ENCODE results near the gene ONECUT1. TPM values are rescaled to one million over a fixed set of nuclear protein-coding genes. Genes with fewer than 3 reads are reported as not detected.
A peak's percentile ranks its signal among the peaks of the same experiment; 100 is the strongest.

Gene ONECUT1
- total and polyA plus RNA-seq, 11 donors: not detected

GRCh38 chr15:52787123-52787503 is 3.0 kb downstream of the ONECUT1 start:
- ATAC-seq (no peak), DNase-seq (no peak)
- Histone ChIP-seq H3K9me3 (no peaks in the 10 kb centered on the region), H3K27me3 (peaks cover 61 to 96% (median 90%) of the 10 kb centered on the region in 9 donors), H3K4me3 (no peak overlapping the region), H3K27ac (no peak overlapping the region), H3K4me1 (peaks cover 0 to 77% (median 31%) of the 10 kb centered on the region in 12 donors), H3K36me3 (no peaks in the 10 kb centered on the region)
- no peak for TF ChIP-seq POLR2A (IDR thresholded peaks at IDR 0.05)
- WGBS, 4 donors: 1 to 5% (median 2%) methylated on average over 23 to 24 of the region's 24 CpGs
- intact Hi-C loops (cut with DNase I): loop anchor here in 6 of 10 donors (5.0 to 10.0 kb wide), 5 partner anchors 70 to 930 kb away; no protein-coding TSS in a partner anchor

GRCh38 chr15:52786436-52787122 is 3.6 kb downstream of the ONECUT1 start:
- H3K4me1 ChIP-seq: peaks cover 0 to 77% (median 31%) of the 10 kb centered on the region in 12 donors
- TF ChIP-seq POLR2A (IDR thresholded peaks at IDR 0.05) (no peak), CTCF (IDR thresholded peaks at IDR 0.05) (no peak)
- ATAC-seq (no peak), DNase-seq (no peak)
- H3K36me3 ChIP-seq: no peaks in the 10 kb centered on the region
- intact Hi-C loops (cut with DNase I): loop anchor here in 6 of 10 donors (5.0 to 10.0 kb wide), 5 partner anchors 71 to 931 kb away; no protein-coding TSS in a partner anchor
- no peak overlapping the region for H3K4me3 ChIP-seq
- H3K27ac ChIP-seq: no peak overlapping the region
- no peaks in the 10 kb centered on the region for H3K9me3 ChIP-seq
- WGBS, 4 donors: 3 to 5% (median 4%) methylated on average over 25 to 28 of the region's 28 CpGs
- H3K27me3 ChIP-seq: peaks cover 67 to 97% (median 90%) of the 10 kb centered on the region in 9 donors

GRCh38 chr15:52785672-52786406 is 4.3 kb downstream of the ONECUT1 start:
- H3K27me3 ChIP-seq: peaks cover 70 to 98% (median 90%) of the 10 kb centered on the region in 9 donors
- TF ChIP-seq POLR2A (IDR thresholded peaks at IDR 0.05): no peak
- no peak for TF ChIP-seq CTCF (IDR thresholded peaks at IDR 0.05)
- H3K4me3 ChIP-seq: peak overlapping the region in 1 of 12 donors; percentile 7
- peaks cover 0 to 74% (median 29%) of the 10 kb centered on the region in 12 donors for H3K4me1 ChIP-seq
- H3K9me3 ChIP-seq: no peaks in the 10 kb centered on the region
- WGBS, 4 donors: 1 to 5% (median 3%) methylated on average over 24 to 27 of the region's 27 CpGs
- no peak for DNase-seq
- H3K27ac ChIP-seq: no peak overlapping the region
- intact Hi-C loops (cut with DNase I): loop anchor here in 6 of 10 donors (5.0 to 10.0 kb wide), 5 partner anchors 71 to 931 kb away; no protein-coding TSS in a partner anchor
- ATAC-seq: no peak
- no peaks in the 10 kb centered on the region for H3K36me3 ChIP-seq

- no peak for ATAC-seq
- H3K36me3 ChIP-seq: no peaks in the 10 kb centered on the region
- TF ChIP-seq POLR2A (IDR thresholded peaks at IDR 0.05) (no peak), CTCF (IDR thresholded peaks at IDR 0.05) (no peak)
- peaks cover 72 to 96% (median 89%) of the 10 kb centered on the region in 9 donors for H3K27me3 ChIP-seq
- 1 to 3% (median 2%) methylated on average over 44 to 64 of the region's 64 CpGs for WGBS, 4 donors
- no peaks in the 10 kb centered on the region for H3K9me3 ChIP-seq
- peaks cover 0 to 74% (median 28%) of the 10 kb centered on the region in 12 donors for H3K4me1 ChIP-seq
- no peak overlapping the region for H3K27ac ChIP-seq
- no peak for DNase-seq
- intact Hi-C loops (cut with DNase I): loop anchor here (5.0 to 10.0 kb wide), 6 partner anchors 72 to 932 kb away; no protein-coding TSS in a partner anchor
- peak overlapping the region in 2 of 12 donors; percentile 1 to 7 for H3K4me3 ChIP-seq
These were observed 5.1 kb downstream of the ONECUT1 start for GRCh38 chr15:52784799-52785671.
